Parathyroid adenoma (tissue), 2 donors: ENCODE measurements around the gene ZBTB20.

Source experiments
- H2AFZ ChIP-seq: fragments of 300-600 bp; sonication (generic); one replicate; pipeline ENCODE4 v1.7.0; 2017; ENCODE audit warnings: antibody characterized with exemption, mild to moderate bottlenecking
- H3K27ac ChIP-seq: fragments of 300-600 bp; sonication (generic); one replicate; pipeline ENCODE4 v1.7.0; 2017
- H3K27me3 ChIP-seq: fragments of 300-600 bp; sonication (generic); one replicate; pipeline ENCODE4 v1.7.0; 2017; ENCODE audit warnings: low read length; ENCODE audit not compliant: control insufficient read depth, insufficient read depth
- H3K36me3 ChIP-seq: fragments of 300-600 bp; sonication (generic); one replicate; pipeline ENCODE4 v1.7.0; 2017; ENCODE audit warnings: low read length; ENCODE audit not compliant: control insufficient read depth, insufficient read depth
- H3K4me1 ChIP-seq: fragments of 300-600 bp; sonication (generic); one replicate; pipeline ENCODE4 v1.7.0; 2017; ENCODE audit warnings: control low read depth
- H3K4me2 ChIP-seq: fragments of 300-600 bp; sonication (generic); one replicate; pipeline ENCODE4 v1.7.0; 2017; ENCODE audit warnings: low read length
- H3K4me3 ChIP-seq: fragments of 300-600 bp; sonication (generic); one replicate; pipeline ENCODE4 v1.7.0; 2017; ENCODE audit warnings: low read depth, low read length
- H3K79me2 ChIP-seq: fragments of 300-600 bp; sonication (generic); one replicate; pipeline ENCODE4 v1.7.0; 2017; ENCODE audit warnings: control low read depth
- H3K9ac ChIP-seq: fragments of 300-600 bp; sonication (generic); one replicate; pipeline ENCODE4 v1.7.0; 2017; ENCODE audit warnings: mild to moderate bottlenecking
- H3K9me3 ChIP-seq: fragments of 300-600 bp; sonication (generic); one replicate; pipeline ENCODE4 v1.7.0; 2017; ENCODE audit warnings: low read length; ENCODE audit not compliant: control insufficient read depth
- TF ChIP-seq, protein P1 (sequence below): fragments of 300-600 bp; sonication (generic); IDR thresholded peaks from one replicate; pipeline ENCODE4 v1.7.0; 2017; ENCODE audit warnings: antibody characterized with exemption, mild to moderate bottlenecking
- donor health status: primary hyperparathyroidism.

Gene ZBTB20

DNA sequence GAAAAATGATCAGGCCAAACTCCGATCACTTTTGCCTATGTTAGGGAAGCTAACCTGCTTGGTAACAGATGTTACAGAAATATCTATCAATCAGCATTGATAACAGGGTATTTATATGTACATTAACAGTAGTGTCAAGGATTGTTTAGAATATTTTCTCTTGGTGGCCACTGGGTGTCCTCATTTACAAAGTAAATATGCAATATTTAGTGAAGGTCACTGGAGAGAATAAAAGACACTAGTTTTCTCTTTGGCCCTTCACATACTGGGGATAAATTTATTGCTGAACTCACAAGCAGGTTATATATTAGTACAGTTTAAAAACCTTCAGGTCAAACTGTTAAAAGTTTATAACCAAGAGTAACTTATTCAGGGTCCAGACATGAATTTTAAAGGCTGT lies 784.3 kb downstream of the ZBTB20 start:
- no peak overlapping the region for H3K4me2 ChIP-seq
- H3K4me3 ChIP-seq = no peak overlapping the region
- no peaks in the 10 kb centered on the region for H3K27me3 ChIP-seq
- TF ChIP-seq, protein P1, sequence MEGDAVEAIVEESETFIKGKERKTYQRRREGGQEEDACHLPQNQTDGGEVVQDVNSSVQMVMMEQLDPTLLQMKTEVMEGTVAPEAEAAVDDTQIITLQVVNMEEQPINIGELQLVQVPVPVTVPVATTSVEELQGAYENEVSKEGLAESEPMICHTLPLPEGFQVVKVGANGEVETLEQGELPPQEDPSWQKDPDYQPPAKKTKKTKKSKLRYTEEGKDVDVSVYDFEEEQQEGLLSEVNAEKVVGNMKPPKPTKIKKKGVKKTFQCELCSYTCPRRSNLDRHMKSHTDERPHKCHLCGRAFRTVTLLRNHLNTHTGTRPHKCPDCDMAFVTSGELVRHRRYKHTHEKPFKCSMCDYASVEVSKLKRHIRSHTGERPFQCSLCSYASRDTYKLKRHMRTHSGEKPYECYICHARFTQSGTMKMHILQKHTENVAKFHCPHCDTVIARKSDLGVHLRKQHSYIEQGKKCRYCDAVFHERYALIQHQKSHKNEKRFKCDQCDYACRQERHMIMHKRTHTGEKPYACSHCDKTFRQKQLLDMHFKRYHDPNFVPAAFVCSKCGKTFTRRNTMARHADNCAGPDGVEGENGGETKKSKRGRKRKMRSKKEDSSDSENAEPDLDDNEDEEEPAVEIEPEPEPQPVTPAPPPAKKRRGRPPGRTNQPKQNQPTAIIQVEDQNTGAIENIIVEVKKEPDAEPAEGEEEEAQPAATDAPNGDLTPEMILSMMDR = peak; percentile 40
- no peaks in the 10 kb centered on the region for H3K79me2 ChIP-seq
- H3K36me3 ChIP-seq = no peaks in the 10 kb centered on the region
- no peak overlapping the region for H3K9ac ChIP-seq
- H3K27ac ChIP-seq = no peak overlapping the region
- H3K4me1 ChIP-seq = no peaks in the 10 kb centered on the region
- no peak overlapping the region for H2AFZ ChIP-seq
- H3K9me3 ChIP-seq = no peaks in the 10 kb centered on the region

DNA sequence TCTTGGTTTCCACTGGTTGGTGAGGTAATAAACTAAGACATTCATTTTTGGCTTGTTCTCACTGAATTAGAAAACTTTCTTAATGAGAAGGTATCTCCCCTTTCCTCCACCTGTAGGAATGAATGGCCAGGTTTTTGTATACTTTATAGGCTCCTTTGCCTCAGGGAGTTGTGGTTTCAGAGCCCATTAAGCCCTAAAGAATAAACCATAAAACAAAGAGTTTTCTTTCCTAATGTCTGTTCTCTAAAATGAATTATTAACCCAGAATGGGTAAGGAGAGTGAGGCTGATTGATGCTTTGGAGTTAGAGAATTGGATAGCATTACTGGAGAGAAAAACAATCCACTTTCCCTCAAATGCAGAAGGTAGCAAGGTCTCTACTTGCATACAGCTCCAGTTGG lies 785.7 kb downstream of the ZBTB20 start:
- H3K79me2 ChIP-seq = no peaks in the 10 kb centered on the region
- no peaks in the 10 kb centered on the region for H3K36me3 ChIP-seq
- no peak overlapping the region for H3K4me2 ChIP-seq
- no peak overlapping the region for H3K27ac ChIP-seq
- no peak overlapping the region for H3K4me3 ChIP-seq
- H3K9ac ChIP-seq = no peak overlapping the region
- TF ChIP-seq, protein P1 = no peak
- no peak overlapping the region for H2AFZ ChIP-seq
- no peaks in the 10 kb centered on the region for H3K27me3 ChIP-seq
- H3K4me1 ChIP-seq = no peaks in the 10 kb centered on the region
- H3K9me3 ChIP-seq = no peaks in the 10 kb centered on the region

DNA sequence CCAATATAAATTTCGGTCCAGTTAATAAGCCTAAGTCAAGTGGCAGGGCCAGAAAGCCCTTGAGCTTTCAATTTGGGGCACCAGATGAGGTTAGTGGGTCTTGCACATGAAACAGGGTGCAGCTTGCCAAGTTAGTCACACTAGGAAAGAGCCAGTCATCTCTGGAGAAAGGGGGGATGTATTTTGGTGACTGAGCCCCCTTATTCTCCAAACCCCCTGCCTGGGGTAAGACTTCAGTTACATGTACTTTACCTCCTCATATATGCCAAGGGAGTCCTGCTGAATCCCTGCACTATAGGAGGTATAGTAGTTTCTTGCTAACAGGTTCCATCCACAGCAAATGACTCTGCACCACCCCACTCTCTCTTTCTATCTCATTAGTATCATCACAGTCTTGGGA lies 790.6 kb downstream of the ZBTB20 start:
- no peaks in the 10 kb centered on the region for H3K4me1 ChIP-seq

DNA sequence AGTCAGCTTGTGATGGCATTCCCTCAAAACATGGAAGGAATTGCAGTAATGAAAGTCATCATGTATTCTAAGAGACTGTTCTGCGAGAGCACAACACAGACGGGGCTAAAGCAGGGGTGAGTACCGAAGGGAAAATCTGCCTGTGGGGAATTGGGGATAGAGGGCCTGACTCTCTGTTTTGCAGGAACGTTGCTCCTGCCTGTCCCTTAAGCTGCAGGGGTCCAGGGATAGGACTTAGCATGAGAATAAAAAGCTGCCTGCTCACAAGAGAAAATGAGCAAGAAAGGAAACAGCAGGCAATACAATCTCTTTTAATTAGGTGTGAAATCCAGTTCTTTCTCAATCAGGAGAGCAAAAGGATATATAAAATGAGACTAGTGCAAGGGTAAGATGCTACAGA lies 791.0 kb downstream of the ZBTB20 start:
- Histone ChIP-seq H3K4me1 (no peaks in the 10 kb centered on the region), H3K4me2 (no peak overlapping the region), H3K9me3 (no peaks in the 10 kb centered on the region), H3K27me3 (no peaks in the 10 kb centered on the region), H3K79me2 (no peaks in the 10 kb centered on the region), H3K4me3 (no peak overlapping the region), H2AFZ (no peak overlapping the region), H3K9ac (no peak overlapping the region), H3K36me3 (no peaks in the 10 kb centered on the region), H3K27ac (no peak overlapping the region)
- TF ChIP-seq, protein P1 = no peak

More for the DNA sequence above, 790.6 kb downstream of the ZBTB20 start:
- H3K9ac ChIP-seq = no peak overlapping the region
- H3K79me2 ChIP-seq = no peaks in the 10 kb centered on the region
- TF ChIP-seq, protein P1 = no peak
- H3K27me3 ChIP-seq = no peaks in the 10 kb centered on the region
- no peaks in the 10 kb centered on the region for H3K9me3 ChIP-seq
- no peak overlapping the region for H3K4me3 ChIP-seq
- no peak overlapping the region for H3K4me2 ChIP-seq
- no peak overlapping the region for H2AFZ ChIP-seq
- H3K36me3 ChIP-seq = no peaks in the 10 kb centered on the region
- H3K27ac ChIP-seq = no peak overlapping the region

DNA sequence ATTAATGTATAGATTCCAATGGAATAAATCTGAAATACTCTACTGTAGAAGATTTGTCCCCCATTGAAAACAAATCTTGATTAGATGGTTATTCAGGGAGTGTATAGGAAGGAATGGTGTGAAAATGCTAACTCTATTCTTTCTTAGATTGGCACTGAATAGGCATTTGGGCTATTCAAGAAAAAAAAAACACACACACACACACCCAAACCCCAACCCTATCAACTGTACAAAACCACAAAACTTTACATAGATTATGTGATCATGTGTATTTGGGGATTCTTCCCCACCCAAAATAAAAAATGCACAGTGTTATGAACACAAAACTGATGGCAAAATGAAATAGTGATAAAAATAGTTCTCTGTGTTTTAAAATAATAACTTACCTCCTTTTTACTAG lies 791.4 kb downstream of the ZBTB20 start:
- Histone ChIP-seq H3K4me1 (no peaks in the 10 kb centered on the region), H3K4me3 (no peak overlapping the region), H3K79me2 (no peaks in the 10 kb centered on the region), H3K9me3 (no peaks in the 10 kb centered on the region), H2AFZ (no peak overlapping the region), H3K4me2 (no peak overlapping the region), H3K9ac (no peak overlapping the region), H3K27ac (no peak overlapping the region), H3K36me3 (no peaks in the 10 kb centered on the region), H3K27me3 (no peaks in the 10 kb centered on the region)
- TF ChIP-seq, protein P1 = no peak
